GM21360 (cell line): Measurements from ENCODE around the gene SLC4A1.

ENCODE experiments used
- ATAC-seq: cut with Tn5 transposase; IDR thresholded peaks from one replicate; pipeline ENCODE4 v1.9.1; 2021; ENCODE audit warnings: mild to moderate bottlenecking, moderate library complexity; ENCODE audit not compliant: unreplicated experiment

The SLC4A1 gene

DNA sequence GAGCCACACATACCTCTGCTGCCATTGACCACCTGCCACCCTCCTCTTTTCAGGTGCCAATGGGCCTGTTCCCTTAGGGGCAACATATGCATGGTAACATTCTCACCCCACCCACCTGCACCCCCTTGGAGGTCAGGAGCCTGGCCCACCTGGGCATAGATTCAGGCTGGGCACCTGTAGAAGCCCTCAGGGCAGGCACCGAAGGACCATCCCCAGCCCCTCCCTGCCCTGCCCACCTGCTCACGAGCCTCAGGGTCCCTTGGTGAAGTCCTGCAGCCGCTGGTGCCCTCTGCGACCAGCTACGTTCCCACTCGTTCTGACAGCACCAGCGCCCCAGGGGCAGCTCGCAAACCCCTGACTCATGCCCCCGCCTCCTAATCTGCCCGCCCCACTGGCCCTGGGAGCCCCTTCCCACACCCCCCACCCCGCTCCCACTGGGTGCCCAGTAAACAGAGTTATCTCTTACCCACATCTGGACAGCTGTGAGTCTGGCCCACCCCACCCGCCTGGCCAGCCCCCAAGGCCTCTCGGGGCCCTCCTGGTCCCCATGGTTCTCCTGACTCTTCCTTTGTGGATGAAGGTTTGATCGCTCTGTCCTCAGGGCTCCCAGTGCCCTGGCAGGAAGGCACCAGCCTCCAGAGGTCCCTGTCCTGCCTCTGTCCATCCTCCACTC, at the start of gene SLC4A1:
Gene SLC4A1, minus strand, starts transcription at position 318 of the 673 bp plus-strand sequence. CDS start 5,269 bp downstream, outside the sequence.
- no peak for ATAC-seq

DNA sequence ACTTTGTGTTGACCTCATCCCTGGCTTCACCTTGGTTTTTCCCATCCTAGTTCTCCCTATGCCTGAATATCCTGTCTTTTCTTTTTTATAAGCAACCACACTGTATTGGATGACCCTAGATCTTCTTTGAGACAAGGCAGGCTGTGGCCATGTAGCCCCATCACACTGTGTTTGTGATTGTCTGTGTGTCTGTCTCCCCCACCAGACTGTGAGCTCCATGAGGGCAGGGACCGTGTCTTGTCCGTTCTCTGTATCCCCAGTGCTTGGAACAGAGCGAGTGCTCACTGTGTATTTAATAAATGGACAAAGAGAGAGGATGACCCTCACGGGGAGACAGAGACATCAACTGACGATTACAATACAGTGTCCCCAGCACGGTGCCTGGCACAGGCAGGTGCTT, 49.6 kb upstream of the SLC4A1 start:
- no peak for ATAC-seq

DNA sequence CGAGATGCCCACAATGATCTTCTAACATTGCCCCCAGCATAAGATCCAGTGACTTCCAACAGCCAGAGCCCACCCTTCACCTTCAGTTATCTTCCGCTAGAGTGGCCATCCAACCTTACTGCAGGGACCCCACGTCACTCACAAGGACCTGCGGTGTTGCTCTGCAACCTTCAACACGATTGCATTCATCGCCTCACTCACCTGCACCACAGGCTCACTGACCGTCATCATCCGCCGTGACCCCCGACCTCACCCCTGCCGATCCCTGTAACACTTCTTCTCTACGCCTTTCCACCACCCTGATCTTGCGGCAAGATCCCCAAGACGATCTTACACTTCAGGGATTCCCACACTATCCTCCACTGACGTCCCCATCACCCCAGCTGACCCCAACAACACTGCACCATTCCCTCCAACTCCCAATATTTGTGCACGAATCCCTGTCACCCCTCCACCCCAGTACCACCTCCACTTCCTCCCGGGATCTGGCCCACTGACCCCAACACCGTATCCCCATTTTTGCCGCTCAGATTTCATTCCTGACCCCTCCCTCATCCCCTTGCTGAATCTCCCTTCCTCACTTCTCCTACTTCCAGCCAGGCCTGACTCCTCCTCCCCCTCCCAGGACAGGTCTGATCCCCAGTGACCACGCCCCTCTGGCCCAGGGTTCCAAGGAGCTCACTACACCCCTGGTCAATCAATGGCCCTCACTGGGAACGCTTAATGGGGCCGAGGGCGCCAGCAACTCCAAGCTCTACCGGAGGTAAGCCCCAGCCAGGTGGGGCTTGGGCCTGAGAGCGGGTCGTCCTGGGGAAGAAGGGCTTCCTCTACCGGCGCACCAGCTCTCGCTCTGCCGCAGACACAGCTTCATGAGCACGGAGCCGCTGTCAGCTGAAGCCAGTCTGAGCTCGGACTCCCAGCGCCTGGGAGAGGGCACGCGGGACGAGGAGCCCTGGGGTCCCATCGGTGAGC, 48.1 kb upstream of the SLC4A1 start:
- no peak for ATAC-seq

DNA sequence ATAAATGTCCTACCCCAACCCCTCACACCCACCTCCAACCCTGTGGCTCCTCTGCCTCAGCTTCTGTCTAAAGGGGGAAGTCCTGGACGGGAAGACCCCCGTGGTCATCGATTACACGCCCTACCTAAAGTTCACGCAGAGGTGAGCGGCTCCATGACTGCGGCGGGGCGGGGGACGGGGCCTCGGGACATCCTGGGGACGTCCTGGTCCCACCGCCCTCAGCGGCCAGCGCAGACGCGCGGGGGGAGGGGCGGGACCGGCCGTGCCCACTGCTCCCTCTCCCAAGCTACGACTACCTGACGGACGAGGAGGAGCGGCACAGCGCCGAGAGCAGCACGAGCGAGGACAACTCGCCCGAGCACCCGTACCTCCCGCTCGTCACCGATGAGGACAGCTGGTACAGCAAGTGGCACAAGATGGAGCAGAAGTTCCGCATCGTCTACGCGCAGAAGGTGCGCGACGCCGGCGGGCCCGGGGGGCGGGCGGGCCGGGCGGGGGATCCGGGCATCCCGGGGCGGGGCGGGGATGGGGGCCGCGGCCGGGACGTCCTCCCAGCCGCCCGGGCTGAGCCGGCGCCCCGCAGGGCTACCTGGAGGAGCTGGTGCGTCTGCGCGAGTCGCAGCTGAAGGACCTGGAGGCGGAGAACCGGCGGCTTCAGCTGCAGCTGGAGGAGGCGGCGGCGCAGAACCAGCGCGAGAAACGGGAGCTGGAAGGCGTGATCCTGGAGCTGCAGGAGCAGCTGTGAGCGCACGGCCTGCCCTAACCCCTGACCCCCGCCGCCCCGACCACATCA, 47.1 kb upstream of the SLC4A1 start:
- ATAC-seq, result no peak

DNA sequence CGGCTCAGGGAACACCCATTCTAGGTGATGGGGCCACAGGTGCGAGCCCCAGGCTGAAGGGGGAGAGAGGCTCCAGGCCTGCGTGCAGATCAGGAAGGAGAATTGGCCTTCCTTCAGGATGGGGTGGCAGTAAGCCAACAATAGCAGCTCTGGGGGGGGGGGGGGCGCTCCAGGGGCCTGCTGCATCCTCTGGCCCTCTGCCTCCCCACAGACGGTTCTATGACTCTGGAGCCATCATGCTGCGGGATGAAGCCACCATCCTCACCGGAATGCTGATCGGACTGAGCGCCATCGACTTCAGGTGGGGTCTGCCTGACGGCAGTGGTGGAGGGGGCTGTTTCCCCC, 46.6 kb upstream of the SLC4A1 start:
- ATAC-seq, result no peak

DNA sequence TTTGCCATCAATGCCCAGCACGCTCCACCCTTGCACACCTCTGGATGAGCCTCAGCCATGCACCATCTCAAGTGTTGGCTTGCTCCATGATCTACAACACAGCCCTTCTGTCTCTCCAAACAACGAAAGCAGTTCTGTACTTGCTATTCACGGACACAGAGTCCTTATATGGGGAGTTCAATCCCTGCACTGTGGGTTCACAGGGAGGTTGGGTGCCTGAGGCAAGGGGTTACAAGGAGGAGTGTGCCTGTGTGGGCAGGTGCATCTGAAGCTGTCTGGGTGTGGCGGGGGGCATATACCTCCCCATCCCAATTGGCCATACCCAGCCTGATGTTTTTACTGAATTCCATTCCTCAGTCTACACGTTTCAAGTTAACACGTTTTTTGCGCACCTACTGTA, 46.1 kb upstream of the SLC4A1 start:
- no peak for ATAC-seq

DNA sequence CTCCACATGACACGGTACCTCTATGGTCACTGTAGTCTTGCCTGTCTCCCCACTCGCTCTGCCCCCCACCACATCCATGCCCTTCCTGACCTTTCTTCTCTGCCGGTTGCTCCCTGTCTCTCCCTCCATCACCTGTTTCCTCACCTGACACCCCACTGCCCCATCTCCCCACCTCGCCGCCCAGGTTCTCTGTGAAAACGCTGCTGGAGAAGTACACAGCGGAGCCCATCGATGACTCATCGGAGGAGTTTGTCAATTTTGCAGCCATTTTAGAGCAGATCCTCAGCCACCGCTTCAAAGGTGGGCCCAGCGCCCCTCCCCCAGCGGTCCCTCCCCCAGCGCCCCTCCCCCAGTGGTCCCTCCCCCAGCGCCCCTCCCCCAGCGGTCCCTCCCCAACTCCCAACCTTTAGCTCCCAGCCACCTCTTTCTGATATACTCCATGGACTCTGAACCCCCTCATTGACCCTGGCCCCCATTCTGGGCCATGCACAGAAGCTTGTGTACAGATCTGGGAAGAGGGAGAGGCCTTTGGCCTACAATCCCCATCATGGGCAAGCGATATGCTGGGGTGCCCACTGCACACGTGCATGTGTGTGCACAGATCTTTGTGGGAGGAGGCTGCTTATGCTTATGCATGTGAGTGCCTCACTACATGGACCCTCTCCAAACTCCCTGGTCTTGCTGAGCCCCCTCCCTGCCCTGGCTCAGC, 44.6 kb upstream of the SLC4A1 start:
- no peak for ATAC-seq

DNA sequence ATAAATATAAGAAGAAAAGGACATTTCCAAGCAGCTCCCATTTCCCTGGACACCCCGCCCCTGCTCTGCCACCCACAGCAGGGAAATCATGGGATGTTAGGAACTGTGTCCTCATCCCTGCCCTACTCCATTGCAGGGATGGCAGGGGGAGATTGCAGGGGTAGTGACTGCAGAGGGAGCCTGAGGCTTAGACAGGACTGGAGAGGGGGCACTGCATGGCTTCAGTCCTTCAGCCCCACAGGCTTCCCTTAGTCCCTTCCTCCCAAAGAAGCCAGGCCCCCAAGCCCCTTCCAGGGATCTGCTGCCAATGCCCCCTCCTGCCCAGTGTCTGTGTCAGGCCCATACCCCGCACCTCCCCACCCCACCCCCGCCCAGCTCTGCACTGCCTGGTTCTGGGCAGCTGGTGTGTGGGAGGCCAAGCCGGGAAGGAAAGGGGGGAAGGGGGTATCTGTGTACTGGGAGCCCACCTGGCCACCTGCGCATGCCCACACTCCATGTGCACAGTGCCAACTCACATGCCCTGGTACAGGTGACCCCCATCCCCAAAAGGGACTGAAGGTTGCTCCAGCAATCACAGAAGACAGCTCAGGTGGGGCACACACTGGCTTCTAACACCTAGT, 43.7 kb upstream of the SLC4A1 start:
- ATAC-seq, result no peak

DNA sequence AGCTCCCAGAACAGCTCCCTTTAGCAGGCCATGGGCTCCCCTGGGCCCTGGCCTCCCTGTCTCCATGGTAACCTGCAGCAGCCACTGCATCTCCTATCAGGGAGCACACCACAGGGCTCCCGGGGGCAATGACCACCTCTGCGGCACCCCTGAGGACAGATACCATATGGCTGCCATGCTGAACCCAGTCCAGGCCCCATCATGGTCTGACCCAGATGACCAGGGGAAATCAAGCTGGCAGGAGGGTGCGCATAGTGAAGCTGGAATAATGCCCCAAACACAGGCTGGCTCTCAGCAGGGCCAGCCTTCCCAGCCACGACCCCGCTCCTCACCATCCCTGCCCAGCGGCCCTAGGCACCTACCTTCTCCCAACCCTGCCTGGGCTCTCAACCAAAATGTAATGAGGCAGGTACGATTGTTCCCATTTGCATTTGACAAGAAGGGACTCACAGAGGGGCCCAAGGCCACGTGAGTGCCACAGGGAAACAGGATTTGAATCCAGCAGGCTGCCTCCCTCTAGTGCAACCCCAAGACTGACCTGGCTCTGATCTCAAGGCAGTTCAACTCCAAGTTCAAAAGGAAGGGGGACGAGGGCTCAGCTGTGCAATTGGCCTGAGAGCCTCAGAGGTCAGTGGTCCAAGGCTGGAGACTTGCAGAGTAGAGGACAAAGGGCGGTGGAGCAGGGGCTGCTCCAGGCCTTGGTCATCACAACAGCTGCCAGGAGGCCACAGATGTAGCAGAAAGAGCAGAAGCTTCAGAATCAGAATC, 42.9 kb upstream of the SLC4A1 start:
- no peak for ATAC-seq

DNA sequence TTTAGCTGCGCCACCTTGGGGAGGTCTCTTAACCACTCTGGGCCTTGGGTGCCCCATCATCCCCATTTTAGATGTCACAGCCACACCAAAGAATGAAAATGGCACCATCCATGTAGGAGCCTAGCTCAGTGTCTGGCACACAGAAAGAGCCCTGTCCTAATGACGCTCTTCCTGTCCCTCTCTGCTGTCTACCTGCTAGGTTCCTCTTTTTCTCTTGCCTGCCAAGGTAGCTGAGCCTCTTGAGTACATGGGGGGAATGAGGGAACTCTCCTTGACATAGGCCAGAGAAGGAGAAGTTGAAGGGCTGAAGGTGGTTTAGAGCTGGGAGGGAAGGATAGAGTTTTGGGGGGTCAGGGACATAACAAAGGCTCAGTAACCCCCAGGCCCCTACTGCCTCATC, 42.3 kb upstream of the SLC4A1 start:
- no peak for ATAC-seq

DNA sequence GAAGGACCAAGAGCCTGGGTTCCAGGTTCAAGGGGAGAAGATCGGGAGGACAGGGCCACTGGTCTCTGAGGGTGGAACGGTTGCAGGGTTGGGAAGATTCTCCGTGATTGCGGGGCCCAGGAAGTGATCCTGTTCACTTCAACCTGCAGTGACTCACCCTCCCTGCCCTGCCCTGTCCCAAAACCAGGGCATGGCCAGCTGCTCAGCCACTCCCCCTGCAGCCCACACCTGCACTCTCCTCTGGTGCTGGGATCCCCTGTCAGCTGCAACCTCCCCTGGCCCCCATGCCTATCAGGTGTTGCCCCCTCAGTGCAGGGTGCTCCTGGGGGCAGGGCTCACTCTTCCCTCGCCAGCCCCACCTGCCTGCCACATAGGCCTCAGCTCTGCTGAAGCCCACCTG, 41.5 kb upstream of the SLC4A1 start:
- no peak for ATAC-seq

DNA sequence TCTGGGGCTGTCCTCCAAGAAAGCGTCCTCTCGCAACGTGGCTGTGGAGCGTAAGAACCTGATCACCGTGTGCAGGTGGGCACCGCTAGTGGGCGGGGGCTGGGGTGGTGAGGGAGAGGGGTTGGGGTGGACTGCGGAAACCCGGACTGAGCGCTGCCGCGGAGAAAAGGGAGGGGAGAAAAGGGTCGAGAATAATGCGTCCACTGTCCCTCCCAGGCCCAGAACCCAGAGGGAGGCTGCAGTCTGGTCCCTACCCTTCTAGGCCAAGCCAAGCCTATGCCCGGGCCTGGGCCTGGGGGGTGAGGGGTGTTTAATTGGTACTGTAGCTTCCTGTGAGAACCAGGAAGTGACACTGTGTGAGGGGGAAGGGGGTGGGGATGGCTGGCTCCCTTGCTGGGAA, 40.9 kb upstream of the SLC4A1 start:
- ATAC-seq, result no peak

DNA sequence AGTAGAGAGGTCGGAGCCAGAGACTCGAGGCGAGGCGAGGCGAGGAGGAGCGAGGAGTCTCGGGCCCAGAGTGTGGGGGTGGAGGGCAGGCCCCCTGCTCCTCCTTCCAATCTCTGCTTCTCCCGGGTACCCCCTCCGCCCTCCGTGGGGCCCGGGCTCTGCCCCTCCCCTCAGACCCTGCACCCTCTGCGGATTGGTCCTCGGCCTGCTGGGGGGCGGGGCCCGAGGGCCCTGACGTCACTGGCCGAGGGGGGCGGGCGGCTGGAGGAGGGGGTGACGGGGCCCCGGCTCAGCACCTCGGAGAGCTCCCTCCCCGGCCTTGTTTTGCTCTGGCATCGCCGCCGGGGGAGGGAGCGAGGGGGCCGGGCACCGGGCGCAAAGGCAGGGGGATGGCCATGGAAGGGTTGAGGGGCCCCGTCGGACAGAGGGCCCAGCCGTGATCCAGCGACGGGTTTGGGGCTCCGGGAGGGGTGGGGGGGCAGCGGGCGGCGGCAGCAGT, 40.4 kb upstream of the SLC4A1 start, which contains the start of gene RUNDC3A:
Gene RUNDC3A, plus strand, starts transcription at position 282 of the 499 bp plus-strand sequence. CDS start 232 bp downstream, outside the sequence.
- ATAC-seq, result peak; percentile 69

DNA sequence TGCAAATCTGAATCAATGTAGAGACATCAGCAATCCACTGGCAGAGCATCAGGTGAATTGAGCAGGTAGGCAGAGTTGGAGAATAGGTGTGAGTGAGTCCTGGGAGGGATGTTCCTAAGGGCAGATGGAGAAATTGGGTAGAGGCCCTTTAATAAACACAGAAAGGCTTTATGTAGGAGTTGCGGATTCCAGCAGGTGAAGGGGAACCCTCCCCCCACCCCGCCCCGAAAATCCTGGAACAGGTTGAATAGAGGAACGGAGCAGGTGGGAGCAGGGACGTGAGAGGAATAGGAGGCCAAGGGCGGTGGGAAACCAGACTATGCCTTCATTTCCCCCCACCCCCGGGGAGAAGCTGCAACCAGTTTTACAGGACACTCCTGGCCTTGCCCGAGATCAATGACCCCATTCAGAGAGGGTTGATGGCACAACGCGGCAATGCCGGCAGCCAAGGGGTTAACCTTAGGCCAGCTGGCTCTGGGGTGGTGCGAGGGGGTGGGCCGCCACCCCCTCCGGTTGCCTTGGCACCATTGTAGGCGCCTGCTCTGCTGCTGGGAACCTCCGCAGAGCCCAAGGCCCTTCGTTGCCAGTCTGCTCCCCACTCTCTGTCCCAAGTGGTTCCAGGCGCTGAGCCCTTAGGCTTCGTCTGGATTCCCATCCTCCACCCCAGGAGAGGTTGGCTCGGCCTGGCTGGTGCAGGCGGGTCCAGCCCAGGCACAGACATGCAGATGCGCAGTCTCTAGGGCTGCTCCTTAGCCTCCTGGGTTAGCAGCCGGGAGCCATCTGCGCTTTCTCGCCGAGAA, 39.7 kb upstream of the SLC4A1 start:
- ATAC-seq, result no peak

DNA sequence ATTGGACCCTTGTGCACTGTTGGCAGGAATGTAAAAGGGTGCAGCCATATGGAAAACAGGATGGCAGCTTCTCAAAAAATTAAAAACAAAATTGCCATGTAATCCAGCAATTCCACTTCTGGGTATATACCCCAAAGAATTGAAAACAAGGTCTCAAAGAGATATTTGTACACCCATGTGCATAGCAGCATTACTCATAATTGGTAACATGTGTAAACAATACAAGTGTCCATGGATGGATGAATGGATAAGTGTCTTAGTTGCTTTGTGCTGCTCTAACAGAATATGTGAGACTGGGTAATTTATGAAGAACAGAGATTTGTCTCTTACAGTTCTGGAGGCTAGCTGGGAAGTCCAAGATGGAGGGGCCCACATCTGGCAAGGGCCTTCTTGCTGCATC, 36.7 kb upstream of the SLC4A1 start:
- ATAC-seq, result no peak

DNA sequence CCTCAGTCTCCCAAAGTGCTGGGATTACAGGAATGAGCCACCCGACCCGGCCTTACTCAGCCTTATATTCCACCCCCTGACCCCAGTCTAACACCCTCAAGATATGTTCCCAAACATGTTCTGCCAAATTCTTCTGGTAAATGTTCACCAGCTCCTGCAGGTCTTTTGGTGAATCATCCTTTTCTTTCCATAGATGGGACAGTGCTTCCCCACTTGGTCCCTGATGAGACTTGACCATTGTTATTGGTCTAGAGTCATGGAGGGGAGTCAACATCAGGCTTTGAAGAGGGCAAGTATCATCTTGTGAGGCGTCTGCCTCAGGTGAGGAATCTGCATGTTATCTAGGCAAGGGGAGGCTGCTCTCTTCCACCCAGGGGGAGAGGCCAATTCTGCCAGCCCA, 30.0 kb upstream of the SLC4A1 start:
- no peak for ATAC-seq

DNA sequence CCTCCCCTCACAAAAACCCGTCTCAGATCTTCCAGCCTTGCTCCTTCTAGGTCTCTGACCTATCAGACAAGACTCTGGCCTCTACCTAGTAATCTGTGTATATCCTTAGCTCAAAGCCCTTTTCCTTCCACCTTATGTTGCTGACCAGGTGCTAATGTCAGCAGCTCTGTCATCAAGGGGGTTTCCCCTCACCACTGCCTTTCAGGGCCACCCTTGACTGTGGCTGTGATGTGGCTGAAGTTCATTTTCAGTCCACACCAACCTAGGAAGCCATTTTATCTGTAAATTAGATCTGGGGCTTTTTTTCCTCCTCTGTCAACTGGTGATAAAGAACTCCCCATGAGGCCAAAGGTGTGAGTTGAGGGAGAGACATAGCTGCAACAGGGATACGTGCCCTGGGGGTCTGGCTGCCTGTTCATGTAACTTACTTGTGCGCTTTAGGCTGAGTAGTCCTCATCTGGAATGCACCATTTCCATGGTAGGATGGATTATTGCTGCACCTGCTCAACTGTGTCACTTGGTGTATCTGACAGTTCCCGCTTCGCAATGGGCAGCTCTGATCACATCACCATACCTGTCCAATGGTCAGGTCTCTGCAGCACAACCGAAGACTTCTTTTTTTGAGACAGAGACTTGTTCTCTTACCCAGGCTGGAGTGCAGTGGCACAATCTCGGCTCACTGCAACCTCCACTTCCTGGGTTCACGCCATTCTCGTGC, 25.7 kb upstream of the SLC4A1 start:
- ATAC-seq, result no peak

DNA sequence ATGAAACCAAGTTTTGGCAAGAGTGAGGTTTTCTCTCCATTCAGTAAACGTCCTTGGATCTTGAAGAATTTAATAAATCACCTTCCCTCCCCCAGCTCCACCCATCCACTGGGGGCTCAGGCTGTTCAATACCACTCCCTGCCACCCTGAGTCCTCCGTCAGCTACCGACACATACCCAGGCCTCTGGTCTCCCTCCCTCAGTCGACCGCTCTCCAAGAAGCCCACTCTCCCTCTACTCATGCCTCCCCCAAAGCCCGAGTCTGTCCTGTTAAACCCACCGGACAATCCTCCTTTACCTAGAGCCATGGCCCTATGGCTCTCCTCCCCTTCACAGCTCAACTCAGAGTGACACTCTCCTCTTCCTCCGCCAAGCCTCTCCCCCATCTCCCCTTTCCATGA, 19.7 kb upstream of the SLC4A1 start:
- no peak for ATAC-seq
